ENCODE measurements around the gene RSPH6A.

The RSPH6A gene

GRCh38 chr19:45860359-45861259, 45.5 kb upstream of the RSPH6A start:
- no peak for DNase-seq (ENCODE audit: low read depth)
- no peak for TF ChIP-seq CTCF (IDR thresholded peaks at IDR 0.05; ENCODE audit: low read depth, low read length, missing control alignments)
- H3K4me3 ChIP-seq (ENCODE audit: low read depth, low read length), result no peak overlapping the region
- in situ Hi-C loops (cut with HindIII; ENCODE audit: low sequenced_read_pairs), result no loop called here

- no peak for DNase-seq (ENCODE audit: low read depth)
- TF ChIP-seq CTCF (IDR thresholded peaks at IDR 0.05; ENCODE audit: low read depth, low read length, missing control alignments), result no peak
- in situ Hi-C loops (cut with HindIII; ENCODE audit: low sequenced_read_pairs), result no loop called here
- no peak overlapping the region for H3K4me3 ChIP-seq (ENCODE audit: low read depth, low read length)
Observed at GRCh38 chr19:45854167-45854778, 39.2 kb upstream of the RSPH6A start.

GRCh38 chr19:45852983-45853382, 37.9 kb upstream of the RSPH6A start:
- H3K4me3 ChIP-seq (ENCODE audit: low read depth, low read length), result no peak overlapping the region
- no peak for DNase-seq (ENCODE audit: low read depth)
- TF ChIP-seq CTCF (IDR thresholded peaks at IDR 0.05; ENCODE audit: low read depth, low read length, missing control alignments), result no peak
- in situ Hi-C loops (cut with HindIII; ENCODE audit: low sequenced_read_pairs), result no loop called here

DNA sequence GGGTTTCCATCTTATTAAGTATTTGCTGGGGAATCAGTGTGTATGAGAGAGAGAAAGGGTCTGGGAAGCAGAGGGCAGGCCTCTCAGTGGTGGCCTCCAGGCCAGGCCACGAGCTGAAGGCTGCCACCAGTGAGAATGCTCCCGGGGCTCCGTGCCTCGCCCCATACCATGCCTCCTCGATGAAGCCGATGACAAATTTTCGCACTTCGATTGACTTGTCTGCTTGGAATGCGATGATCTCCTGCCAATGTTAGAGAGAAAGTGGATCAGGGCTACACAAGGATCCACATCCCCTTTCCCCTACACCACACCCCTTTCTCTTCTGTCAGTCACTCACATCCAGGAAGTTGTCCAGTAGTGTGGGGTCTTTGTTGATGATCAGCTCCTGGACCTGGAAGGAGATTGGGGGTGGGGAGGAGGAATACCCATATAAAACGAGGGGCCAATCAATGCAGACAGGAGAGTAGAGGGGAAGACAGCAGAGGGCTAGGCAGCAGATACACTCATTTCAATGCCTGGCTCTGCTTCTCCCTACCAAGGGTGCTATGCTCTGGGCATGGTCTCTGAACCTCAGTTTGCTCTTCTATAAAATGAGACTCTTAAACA, 37.1 kb upstream of the RSPH6A start:
- DNase-seq (ENCODE audit: low read depth), result no peak
- TF ChIP-seq CTCF (IDR thresholded peaks at IDR 0.05; ENCODE audit: low read depth, low read length, missing control alignments), result no peak
- no peak overlapping the region for H3K4me3 ChIP-seq (ENCODE audit: low read depth, low read length)
- in situ Hi-C loops (cut with HindIII; ENCODE audit: low sequenced_read_pairs), result no loop called here

DNA sequence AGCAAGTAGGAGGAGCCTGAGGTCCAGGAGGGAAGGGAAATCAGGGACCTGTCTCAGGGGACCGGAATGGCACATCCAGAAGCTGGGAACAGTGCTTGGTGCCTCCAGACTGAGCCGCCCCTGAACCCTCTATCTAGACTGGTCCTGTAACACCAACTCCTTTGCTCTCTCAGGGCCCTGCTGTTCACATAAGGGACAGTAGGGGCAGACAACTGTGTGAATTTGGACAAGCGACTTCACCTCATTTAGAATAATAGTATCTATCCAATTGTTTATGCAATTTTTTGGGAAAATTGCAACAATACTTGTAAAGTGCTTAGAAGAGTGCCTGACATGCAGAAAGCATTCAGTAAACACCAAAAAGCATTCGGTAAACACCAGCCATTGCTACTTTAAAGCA, 33.8 kb upstream of the RSPH6A start:
- in situ Hi-C loops (cut with HindIII; ENCODE audit: low sequenced_read_pairs), result no loop called here
- no peak overlapping the region for H3K4me3 ChIP-seq (ENCODE audit: low read depth, low read length)
- no peak for DNase-seq (ENCODE audit: low read depth)
- TF ChIP-seq CTCF (IDR thresholded peaks at IDR 0.05; ENCODE audit: low read depth, low read length, missing control alignments), result peak; percentile 58

GRCh38 chr19:45847663-45848062, 32.6 kb upstream of the RSPH6A start:
- no peak for TF ChIP-seq CTCF (IDR thresholded peaks at IDR 0.05; ENCODE audit: low read depth, low read length, missing control alignments)
- no peak overlapping the region for H3K4me3 ChIP-seq (ENCODE audit: low read depth, low read length)
- in situ Hi-C loops (cut with HindIII; ENCODE audit: low sequenced_read_pairs), result no loop called here
- DNase-seq (ENCODE audit: low read depth), result no peak
